K562 (cell line): ENCODE results near the gene C11orf54.

Experiments used
- CHD1 ChIP-seq: fragments of 200-600 bp; sonication (generic); IDR thresholded peaks from one replicate; pipeline ENCODE4 v1.6.1; 2012; ENCODE audit warnings: mild to moderate bottlenecking, moderate library complexity, low read length, inconsistent platforms
- FOS ChIP-seq: IDR thresholded peaks from 3 replicates; pipeline ENCODE4 v1.6.1; 2011; ENCODE audit not compliant: insufficient read length; ENCODE audit errors: extremely low read depth
- KLF1 ChIP-seq: fragments of 450-650 bp; IDR thresholded peaks from 2 replicates; pipeline ENCODE4 v1.6.1; 2016; ENCODE audit warnings: missing genetic modification characterization, missing compliant biosample characterization
- SNAPC5 ChIP-seq: fragments of 250-450 bp; sonication (Bioruptor Pico); IDR thresholded peaks from 2 replicates; pipeline ENCODE4 v1.8.0; 2021; ENCODE audit warnings: moderate library complexity, mild to moderate bottlenecking, inconsistent platforms
- ZBTB11 ChIP-seq, 3 experiments: fragments of 200-800 bp in 1 of 3; fragments of 250-450 bp in 1 of 3; fragments of 450-650 bp in 1 of 3; sonication (Bioruptor Pico) in 1 of 3; sonication (Bioruptor generic) in 1 of 3; formaldehyde crosslinking in 1 of 3; IDR thresholded peaks; 2 replicates each; pipeline versions ENCODE4 v1.6.1 to v1.8.0; 2016 to 2022; ENCODE audit warnings: mild to moderate bottlenecking in 2 of 3, missing genetic modification characterization in 2 of 3, missing compliant biosample characterization in 1 of 3, moderate library complexity in 1 of 3
- ZBTB33 ChIP-seq: sonication (generic); formaldehyde crosslinking; IDR thresholded peaks from 2 replicates; pipeline ENCODE4 v1.8.1; 2023; ENCODE audit warnings: mild to moderate bottlenecking, missing genetic modification reagents
- ZFP1 ChIP-seq: fragments of 450-650 bp; formaldehyde crosslinking; IDR thresholded peaks from 2 replicates; pipeline ENCODE4 v1.4.0; 2020; ENCODE audit warnings: mild to moderate bottlenecking, mixed read lengths
- ZNF239 ChIP-seq: fragments of 250-450 bp; sonication (Bioruptor Pico); IDR thresholded peaks from 2 replicates; pipeline ENCODE4 v1.4.0; 2020; ENCODE audit warnings: mild to moderate bottlenecking
- ZNF253 ChIP-seq: fragments of 250-450 bp; sonication (Bioruptor Pico); conservative IDR thresholded peaks from 2 replicates; pipeline ENCODE4 v1.6.1; 2021; ENCODE audit warnings: mild to moderate bottlenecking
- ZNF436 ChIP-seq: fragments of 250-450, 450-650 bp; sonication (Bioruptor Pico); formaldehyde crosslinking; IDR thresholded peaks from 2 replicates; pipeline ENCODE4 v1.7.0; 2020; ENCODE audit warnings: mild to moderate bottlenecking

GRCh38 chr11:93700830-93701229 is 40.6 kb upstream of the C11orf54 start:
- TF ChIP-seq SNAPC5 (CRISPR knock-in tag) (no peak), ZNF253 (CRISPR knock-in tag) (no peak), ZFP1 (CRISPR knock-in tag) (no peak), FOS (no peak), ZBTB11 (CRISPR knock-in tag; IDR thresholded peaks at IDR 0.05) (no peak), ZNF239 (CRISPR knock-in tag) (no peak), KLF1 (no peak), CHD1 (no peak), ZBTB33 (CRISPR knock-in tag) (no peak), ZNF436 (CRISPR knock-in tag) (no peak)
